B cell (primary cell): Measurements from ENCODE around the gene UNC119B.

Experiments used
- EZH2 ChIP-seq: IDR thresholded peaks from 2 replicates; pipeline ENCODE4 v1.6.1; 2012; ENCODE audit warnings: borderline replicate concordance, low read depth, mild to moderate bottlenecking, moderate library complexity, low read length; ENCODE audit not compliant: insufficient read depth, poor library complexity, severe bottlenecking
- TF ChIP-seq, protein P1 (sequence below): fragments of 200-600 bp; IDR thresholded peaks from one replicate; pipeline ENCODE4 v1.8.0; 2022; ENCODE audit warnings: antibody characterized with exemption, mild to moderate bottlenecking

DNA sequence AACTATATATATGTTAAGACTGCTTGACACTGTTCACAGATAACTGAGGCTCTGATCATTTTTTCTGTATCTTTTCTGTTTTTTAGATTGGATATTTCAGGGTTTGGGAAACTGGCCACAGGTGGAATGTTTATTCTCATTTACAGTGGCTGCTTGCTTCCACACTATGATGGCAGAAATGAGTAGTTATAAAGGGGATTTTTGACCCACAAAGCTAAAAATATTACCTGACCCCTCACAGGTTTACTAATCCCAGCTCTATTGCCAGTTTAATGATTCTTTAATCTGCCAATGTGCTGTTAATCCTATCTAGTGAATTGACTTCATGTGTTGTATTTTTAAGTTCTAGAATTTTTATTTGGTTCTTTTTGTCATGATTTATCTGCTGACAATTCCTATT is 45.0 kb downstream of the UNC119B start:
- TF ChIP-seq, protein P1, sequence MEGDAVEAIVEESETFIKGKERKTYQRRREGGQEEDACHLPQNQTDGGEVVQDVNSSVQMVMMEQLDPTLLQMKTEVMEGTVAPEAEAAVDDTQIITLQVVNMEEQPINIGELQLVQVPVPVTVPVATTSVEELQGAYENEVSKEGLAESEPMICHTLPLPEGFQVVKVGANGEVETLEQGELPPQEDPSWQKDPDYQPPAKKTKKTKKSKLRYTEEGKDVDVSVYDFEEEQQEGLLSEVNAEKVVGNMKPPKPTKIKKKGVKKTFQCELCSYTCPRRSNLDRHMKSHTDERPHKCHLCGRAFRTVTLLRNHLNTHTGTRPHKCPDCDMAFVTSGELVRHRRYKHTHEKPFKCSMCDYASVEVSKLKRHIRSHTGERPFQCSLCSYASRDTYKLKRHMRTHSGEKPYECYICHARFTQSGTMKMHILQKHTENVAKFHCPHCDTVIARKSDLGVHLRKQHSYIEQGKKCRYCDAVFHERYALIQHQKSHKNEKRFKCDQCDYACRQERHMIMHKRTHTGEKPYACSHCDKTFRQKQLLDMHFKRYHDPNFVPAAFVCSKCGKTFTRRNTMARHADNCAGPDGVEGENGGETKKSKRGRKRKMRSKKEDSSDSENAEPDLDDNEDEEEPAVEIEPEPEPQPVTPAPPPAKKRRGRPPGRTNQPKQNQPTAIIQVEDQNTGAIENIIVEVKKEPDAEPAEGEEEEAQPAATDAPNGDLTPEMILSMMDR: no peak
- TF ChIP-seq EZH2: no peak
